ENCODE measurements around the gene PLAAT3. TPM values are rescaled to one million over a fixed set of nuclear protein-coding genes. Genes with fewer than 3 reads are reported as not detected.

Gene PLAAT3
- total and polyA plus RNA-seq, 8 donors, result 6.0 to 86.4 (median 9.3) TPM

- peak overlapping the region in 1 of 2 donors; percentile 65 for H3K27ac ChIP-seq
- no peaks in the 10 kb centered on the region for H3K9me3 ChIP-seq
- peaks cover 5 to 25% of the 10 kb centered on the region in 2 donors for H3K4me1 ChIP-seq
- H3K4me3 ChIP-seq, result no peak overlapping the region
- no peaks in the 10 kb centered on the region for H3K27me3 ChIP-seq
- ATAC-seq, result peak; percentile 83
- TF ChIP-seq, protein P1, sequence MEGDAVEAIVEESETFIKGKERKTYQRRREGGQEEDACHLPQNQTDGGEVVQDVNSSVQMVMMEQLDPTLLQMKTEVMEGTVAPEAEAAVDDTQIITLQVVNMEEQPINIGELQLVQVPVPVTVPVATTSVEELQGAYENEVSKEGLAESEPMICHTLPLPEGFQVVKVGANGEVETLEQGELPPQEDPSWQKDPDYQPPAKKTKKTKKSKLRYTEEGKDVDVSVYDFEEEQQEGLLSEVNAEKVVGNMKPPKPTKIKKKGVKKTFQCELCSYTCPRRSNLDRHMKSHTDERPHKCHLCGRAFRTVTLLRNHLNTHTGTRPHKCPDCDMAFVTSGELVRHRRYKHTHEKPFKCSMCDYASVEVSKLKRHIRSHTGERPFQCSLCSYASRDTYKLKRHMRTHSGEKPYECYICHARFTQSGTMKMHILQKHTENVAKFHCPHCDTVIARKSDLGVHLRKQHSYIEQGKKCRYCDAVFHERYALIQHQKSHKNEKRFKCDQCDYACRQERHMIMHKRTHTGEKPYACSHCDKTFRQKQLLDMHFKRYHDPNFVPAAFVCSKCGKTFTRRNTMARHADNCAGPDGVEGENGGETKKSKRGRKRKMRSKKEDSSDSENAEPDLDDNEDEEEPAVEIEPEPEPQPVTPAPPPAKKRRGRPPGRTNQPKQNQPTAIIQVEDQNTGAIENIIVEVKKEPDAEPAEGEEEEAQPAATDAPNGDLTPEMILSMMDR (IDR thresholded peaks at IDR 0.05), result no peak
- DNase-seq, result peak in 1 of 4 donors; percentile 36
- no peaks in the 10 kb centered on the region for H3K36me3 ChIP-seq
- intact Hi-C loops (cut with DNase I), result no loop called here
Observed at GRCh38 chr11:63567044-63567840, 47.0 kb downstream of the PLAAT3 start.

GRCh38 chr11:63564784-63565350 lies 49.4 kb downstream of the PLAAT3 start:
- TF ChIP-seq, protein P1 (IDR thresholded peaks at IDR 0.05), result no peak
- peak; percentile 63 for ATAC-seq
- intact Hi-C loops (cut with DNase I), result no loop called here
- no peak overlapping the region for H3K4me3 ChIP-seq
- peak in 1 of 4 donors; percentile 49 for DNase-seq
- no peaks in the 10 kb centered on the region for H3K36me3 ChIP-seq
- H3K27ac ChIP-seq, result peak overlapping the region; percentile 70 to 72
- H3K4me1 ChIP-seq, result peaks cover 9 to 37% of the 10 kb centered on the region in 2 donors
- no peaks in the 10 kb centered on the region for H3K27me3 ChIP-seq
- no peaks in the 10 kb centered on the region for H3K9me3 ChIP-seq

GRCh38 chr11:63564056-63564774 lies 50.0 kb downstream of the PLAAT3 start:
- DNase-seq, result no peak
- no peak for ATAC-seq
- peak overlapping the region in 1 of 2 donors; percentile 70 for H3K27ac ChIP-seq
- TF ChIP-seq, protein P1 (IDR thresholded peaks at IDR 0.05), result no peak
- intact Hi-C loops (cut with DNase I), result no loop called here
- no peaks in the 10 kb centered on the region for H3K27me3 ChIP-seq
- peaks cover 10 to 39% of the 10 kb centered on the region in 2 donors for H3K4me1 ChIP-seq
- H3K36me3 ChIP-seq, result no peaks in the 10 kb centered on the region
- no peak overlapping the region for H3K4me3 ChIP-seq
- no peaks in the 10 kb centered on the region for H3K9me3 ChIP-seq

GRCh38 chr11:63563201-63564055 lies 50.8 kb downstream of the PLAAT3 start, which contains the start of gene PLAAT2:
Gene PLAAT2 (minus strand): TSS chr11:63563379. CDS start chr11:63563324, 55 bp downstream.
- TF ChIP-seq, protein P1 (IDR thresholded peaks at IDR 0.05), result no peak
- Histone ChIP-seq H3K4me1 (peaks cover 10 to 42% of the 10 kb centered on the region in 2 donors), H3K4me3 (no peak within 1 kb of the TSS), H3K27ac (peak within 1 kb of the TSS in 1 of 2 donors; percentile 70), H3K36me3 (no peaks in the 10 kb centered on the region), H3K9me3 (no peaks in the 10 kb centered on the region), H3K27me3 (no peaks in the 10 kb centered on the region)
- intact Hi-C loops (cut with DNase I), result no loop called here
- DNase-seq, result no peak
- no peak for ATAC-seq
